Trophoblast cell (in vitro differentiated cells and primary cell): ENCODE results near the gene LTV1.
"Not testable (repeated sequence)": the region's sequence is repeated elsewhere in the genome, so short reads cannot be mapped to it uniquely, and the experiment has no call there.

ENCODE experiments used
- DNase-seq, 2 donors: peaks; one replicate each; pipeline ENCODE4 v3.0.0-alpha.2; 2016
- H2AFZ ChIP-seq: 2 replicates; pipeline ENCODE4 v1.6.1; 2013; ENCODE audit warnings: low read length, moderate library complexity, mild to moderate bottlenecking; ENCODE audit not compliant: insufficient read depth, poor library complexity
- H2AK5ac ChIP-seq: 2 replicates; pipeline ENCODE4 v1.6.1; 2013; ENCODE audit warnings: mild to moderate bottlenecking, low read length
- H2BK120ac ChIP-seq: 2 replicates; pipeline ENCODE4 v1.6.1; 2013; ENCODE audit warnings: low read length, mild to moderate bottlenecking, moderate library complexity; ENCODE audit not compliant: insufficient read depth, poor library complexity
- H2BK12ac ChIP-seq: 2 replicates; pipeline ENCODE4 v1.6.1; 2013; ENCODE audit warnings: mild to moderate bottlenecking, low read length, moderate library complexity
- H2BK5ac ChIP-seq: 2 replicates; pipeline ENCODE4 v1.6.1; 2013; ENCODE audit warnings: low read length, low read depth, moderate library complexity, mild to moderate bottlenecking; ENCODE audit not compliant: poor library complexity
- H3K14ac ChIP-seq: 2 replicates; pipeline ENCODE4 v1.6.1; 2013; ENCODE audit warnings: mild to moderate bottlenecking, low read length
- H3K18ac ChIP-seq: 2 replicates; pipeline ENCODE4 v1.6.1; 2013; ENCODE audit warnings: mild to moderate bottlenecking, low read length
- H3K23ac ChIP-seq: 2 replicates; pipeline ENCODE4 v1.6.1; 2013; ENCODE audit warnings: low read length
- H3K27ac ChIP-seq: 2 replicates; pipeline ENCODE4 v1.5.1; 2013; ENCODE audit warnings: low read depth, mild to moderate bottlenecking, inconsistent platforms, low read length, moderate library complexity
- H3K27me3 ChIP-seq: 2 replicates; pipeline ENCODE4 v1.6.1; 2013; ENCODE audit warnings: inconsistent platforms, mild to moderate bottlenecking, low read length, moderate library complexity; ENCODE audit not compliant: insufficient read depth
- H3K36me3 ChIP-seq, 2 experiments: 1 replicate in 1 of 2; 2 replicates in 1 of 2; pipeline ENCODE4 v1.6.1; 2013; ENCODE audit warnings: low read length in 2 of 2, mild to moderate bottlenecking in 2 of 2, moderate library complexity in 1 of 2; ENCODE audit not compliant: insufficient read depth in 2 of 2, control insufficient read depth in 1 of 2
- H3K4ac ChIP-seq: 2 replicates; pipeline ENCODE4 v1.6.1; 2013; ENCODE audit warnings: low read depth, mild to moderate bottlenecking, low read length, moderate library complexity
- H3K4me1 ChIP-seq, 2 experiments: 1 replicate in 1 of 2; 2 replicates in 1 of 2; pipeline ENCODE4 v1.6.1; 2013; ENCODE audit warnings: low read length in 2 of 2, mild to moderate bottlenecking in 2 of 2, moderate library complexity in 1 of 2; ENCODE audit not compliant: insufficient read depth in 2 of 2, control insufficient read depth in 1 of 2
- H3K4me2 ChIP-seq: 2 replicates; pipeline ENCODE4 v1.6.1; 2013; ENCODE audit warnings: inconsistent platforms, mild to moderate bottlenecking, low read length, moderate library complexity
- H3K4me3 ChIP-seq: 2 replicates; pipeline ENCODE4 v1.5.1; 2013; ENCODE audit warnings: mild to moderate bottlenecking, low read depth, low read length, inconsistent platforms
- H3K79me1 ChIP-seq: one replicate; pipeline ENCODE4 v1.6.1; 2013; ENCODE audit warnings: low read length
- H3K79me2 ChIP-seq: 2 replicates; pipeline ENCODE4 v1.6.1; 2013; ENCODE audit warnings: low read length, mild to moderate bottlenecking; ENCODE audit not compliant: control insufficient read depth, insufficient read depth, poor library complexity
- H3K9ac ChIP-seq: 2 replicates; pipeline ENCODE4 v1.6.1; 2013; ENCODE audit warnings: mild to moderate bottlenecking, low read length
- H3K9me3 ChIP-seq: 2 replicates; pipeline ENCODE4 v1.6.1; 2013; ENCODE audit warnings: low read depth, mild to moderate bottlenecking, control low read depth, inconsistent platforms, low read length; ENCODE audit not compliant: insufficient read depth
- H4K12ac ChIP-seq: 2 replicates; pipeline ENCODE4 v1.6.1; 2013; ENCODE audit warnings: low read depth, mild to moderate bottlenecking, low read length, moderate library complexity
- H4K8ac ChIP-seq: 2 replicates; pipeline ENCODE4 v1.6.1; 2013; ENCODE audit warnings: low read depth, mild to moderate bottlenecking, low read length, moderate library complexity
- H4K91ac ChIP-seq: one replicate; pipeline ENCODE4 v1.6.1; 2013; ENCODE audit warnings: low read depth, mild to moderate bottlenecking, low read length, moderate library complexity
- WGBS: extraction: QIAGEN DNeasy Blood & Tissue Kit; methylation state at CpG from one replicate; pipeline ENCODE4 v1.1.7; 2013; ENCODE audit warnings: missing lambda C conversion rate; ENCODE audit not compliant: insufficient read length, insufficient coverage; ENCODE audit errors: extremely low coverage; 5-methylcytosine and 5-hydroxymethylcytosine counted together

Gene LTV1

DNA sequence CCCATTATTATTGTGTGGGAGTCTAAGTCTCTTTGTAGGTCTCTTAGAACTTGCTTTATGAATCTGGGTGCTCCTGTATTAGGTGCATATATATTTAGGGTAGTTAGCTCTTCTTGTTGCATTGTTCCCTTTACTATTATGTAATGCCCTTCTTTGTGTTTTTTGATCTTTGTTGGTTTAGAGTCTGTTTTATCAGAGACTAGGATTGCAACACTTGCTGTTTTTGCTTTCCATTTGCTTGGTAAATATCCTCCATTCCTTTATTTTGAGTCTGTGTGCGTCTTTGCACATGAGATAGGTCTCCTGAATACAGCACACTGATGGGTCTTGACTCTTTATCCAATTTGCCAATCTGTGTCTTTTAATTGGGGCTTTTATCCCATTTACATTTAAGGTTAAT, 11.9 kb downstream of the LTV1 start:
- H3K18ac ChIP-seq, H3K79me1 ChIP-seq, H2BK120ac ChIP-seq, H4K8ac ChIP-seq, H3K9me3 ChIP-seq, H4K12ac ChIP-seq, H3K14ac ChIP-seq, H3K4ac ChIP-seq, H3K9ac ChIP-seq, DNase-seq, H3K27ac ChIP-seq, H3K79me2 ChIP-seq, H3K4me1 ChIP-seq, H2AK5ac ChIP-seq, H3K4me3 ChIP-seq, H2BK5ac ChIP-seq, H4K91ac ChIP-seq, H2AFZ ChIP-seq, H2BK12ac ChIP-seq, H3K27me3 ChIP-seq, H3K4me2 ChIP-seq, H3K23ac ChIP-seq: not testable (repeated sequence)
- H3K36me3 ChIP-seq, result peaks cover 7 to 18% of the 10 kb centered on the region in 2 experiments
- no CpG with 5 or more reads among the region's 1 CpG for WGBS

- not testable (repeated sequence) for H2BK12ac ChIP-seq, H4K12ac ChIP-seq, DNase-seq, H3K4me1 ChIP-seq, H2BK5ac ChIP-seq, H3K18ac ChIP-seq, H2BK120ac ChIP-seq, H3K79me1 ChIP-seq, H3K9me3 ChIP-seq, H4K91ac ChIP-seq, H2AFZ ChIP-seq, H2AK5ac ChIP-seq, H3K4ac ChIP-seq, H3K27ac ChIP-seq, H3K4me2 ChIP-seq, H3K23ac ChIP-seq, H4K8ac ChIP-seq, H3K79me2 ChIP-seq, H3K9ac ChIP-seq, H3K14ac ChIP-seq, H3K4me3 ChIP-seq, H3K27me3 ChIP-seq
- peaks cover 9 to 19% of the 10 kb centered on the region in 2 experiments for H3K36me3 ChIP-seq
- no CpG with 5 or more reads among the region's 6 CpGs for WGBS
Measured at GRCh38 chr6:143856762-143857161, 13.6 kb downstream of the LTV1 start.

- Histone ChIP-seq H3K4me1 (no peaks in the 10 kb centered on the region), H3K9me3 (no peaks in the 10 kb centered on the region), H3K4ac (no peak overlapping the region), H3K9ac (no peak overlapping the region), H2BK5ac (no peak overlapping the region), H4K8ac (no peak overlapping the region), H3K36me3 (peaks cover 9 to 22% of the 10 kb centered on the region in 2 experiments), H3K79me2 (no peaks in the 10 kb centered on the region), H2AK5ac (no peak overlapping the region), H4K12ac (no peak overlapping the region), H3K18ac (no peak overlapping the region), H2BK120ac (no peak overlapping the region), H2BK12ac (no peak overlapping the region), H3K4me2 (no peak overlapping the region), H3K27ac (no peak overlapping the region), H2AFZ (no peak overlapping the region), H4K91ac (no peak overlapping the region), H3K14ac (no peak overlapping the region), H3K4me3 (no peak overlapping the region), H3K23ac (no peak overlapping the region), H3K27me3 (no peaks in the 10 kb centered on the region), H3K79me1 (no peaks in the 10 kb centered on the region)
- DNase-seq, result no peak
- WGBS, result 100% methylated on average over 1 of the region's 5 CpGs
Measured at GRCh38 chr6:143857651-143858050, 14.5 kb downstream of the LTV1 start.

- no peak overlapping the region for H3K4me2 ChIP-seq
- no peak overlapping the region for H4K12ac ChIP-seq
Measured at GRCh38 chr6:143859891-143860660, 16.9 kb downstream of the LTV1 start.

More at GRCh38 chr6:143859891-143860660, 16.9 kb downstream of the LTV1 start:
- no CpG with 5 or more reads among the region's 3 CpGs for WGBS
- DNase-seq, result no peak
- Histone ChIP-seq H3K18ac (no peak overlapping the region), H2AFZ (no peak overlapping the region), H3K27ac (no peak overlapping the region), H3K79me1 (no peaks in the 10 kb centered on the region), H2BK12ac (no peak overlapping the region), H3K4ac (no peak overlapping the region), H3K4me1 (no peaks in the 10 kb centered on the region), H3K14ac (no peak overlapping the region), H3K4me3 (no peak overlapping the region), H3K23ac (no peak overlapping the region), H4K91ac (no peak overlapping the region), H4K8ac (no peak overlapping the region), H2BK5ac (no peak overlapping the region), H3K36me3 (peaks cover 9 to 22% of the 10 kb centered on the region in 2 experiments), H3K9me3 (no peaks in the 10 kb centered on the region), H2BK120ac (no peak overlapping the region), H3K9ac (no peak overlapping the region), H3K27me3 (no peaks in the 10 kb centered on the region), H2AK5ac (no peak overlapping the region), H3K79me2 (no peaks in the 10 kb centered on the region)
